Measurements from ENCODE around the gene FBXL16. TPM values are rescaled to one million over a fixed set of nuclear protein-coding genes. Genes with fewer than 3 reads are reported as not detected.

Gene FBXL16
- total and polyA plus RNA-seq, 9 of the 15 experiments (the other 6 are each of a cell fraction or from before 2014, with no cell fraction given), result 0.21 to 8.2 (median 1.7) TPM

- TF ChIP-seq, protein P1, sequence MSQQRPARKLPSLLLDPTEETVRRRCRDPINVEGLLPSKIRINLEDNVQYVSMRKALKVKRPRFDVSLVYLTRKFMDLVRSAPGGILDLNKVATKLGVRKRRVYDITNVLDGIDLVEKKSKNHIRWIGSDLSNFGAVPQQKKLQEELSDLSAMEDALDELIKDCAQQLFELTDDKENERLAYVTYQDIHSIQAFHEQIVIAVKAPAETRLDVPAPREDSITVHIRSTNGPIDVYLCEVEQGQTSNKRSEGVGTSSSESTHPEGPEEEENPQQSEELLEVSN (IDR thresholded peaks at IDR 0.05; ENCODE audit: borderline replicate concordance in 1 of 2, extremely low read depth in 1 of 2, insufficient read depth in 1 of 2, insufficient read length in 1 of 2, low read depth in 1 of 2, low read length in 1 of 2, poor library complexity in 1 of 2, severe bottlenecking in 1 of 2), result peak; percentile 27 to 56
- TF ChIP-seq, protein P2, sequence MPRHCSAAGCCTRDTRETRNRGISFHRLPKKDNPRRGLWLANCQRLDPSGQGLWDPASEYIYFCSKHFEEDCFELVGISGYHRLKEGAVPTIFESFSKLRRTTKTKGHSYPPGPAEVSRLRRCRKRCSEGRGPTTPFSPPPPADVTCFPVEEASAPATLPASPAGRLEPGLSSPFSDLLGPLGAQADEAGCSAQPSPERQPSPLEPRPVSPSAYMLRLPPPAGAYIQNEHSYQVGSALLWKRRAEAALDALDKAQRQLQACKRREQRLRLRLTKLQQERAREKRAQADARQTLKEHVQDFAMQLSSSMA (CRISPR knock-in tag; IDR thresholded peaks at IDR 0.05), result no peak
- TF ChIP-seq MYC (IDR thresholded peaks at IDR 0.05; ENCODE audit: low read depth, low read length), result peak; percentile 28; the same call in 1 of the 2 replicates
- no peak; the same call in 1 of the 2 replicates for TF ChIP-seq MYC (CRISPR knock-in tag; IDR thresholded peaks at IDR 0.05; ENCODE audit: borderline replicate concordance, low read depth)
- no peak for TF ChIP-seq TCF7L2 (IDR thresholded peaks at IDR 0.05; ENCODE audit: low read depth, low read length)
- no peak for TF ChIP-seq CREB1 (IDR thresholded peaks at IDR 0.05)
- TF ChIP-seq CREB1 (CRISPR knock-in tag; IDR thresholded peaks at IDR 0.05), result 0 out of 2 replicates have a peak, but pooled peaks have one; percentile 2
- TF ChIP-seq ZC3H8 (IDR thresholded peaks at IDR 0.05), result no peak
- TF ChIP-seq PHF21A (IDR thresholded peaks at IDR 0.05; ENCODE audit: borderline replicate concordance, low read depth), result no peak
- TF ChIP-seq KLF6 (CRISPR knock-in tag; IDR thresholded peaks at IDR 0.05; ENCODE audit: borderline replicate concordance), result no peak
These were observed 26.5 kb downstream of the FBXL16 start (continued) for GRCh38 chr16:678858-679813.

Measured in K562 (cell line).